Psoas muscle (tissue), 8 donors: ENCODE data around the gene CSTA. TPM values are rescaled to one million over a fixed set of nuclear protein-coding genes. Genes with fewer than 3 reads are reported as not detected.
"Not testable (repeated sequence)": the region's sequence is repeated elsewhere in the genome, so short reads cannot be mapped to it uniquely, and the experiment has no call there.

Experiments used
- ATAC-seq, 4 donors: fragments of 200-7000 bp; cut with Tn5 transposase; one replicate each; pipeline ENCODE4 v1.9.1; 2020; ENCODE audit warnings: moderate library complexity in 3 of 4, mild to moderate bottlenecking in 2 of 4
- DNase-seq, 2 donors: peaks; one replicate each; pipeline ENCODE4 v3.0.0-alpha.2; 2020
- H3K27ac ChIP-seq: fragments of 200-600 bp; one replicate; pipeline ENCODE4 v1.8.0; 2022
- H3K27me3 ChIP-seq, 3 donors: fragments of 200-600 bp in 1 of 3; one replicate each; pipeline versions ENCODE4 v1.6.1 to v1.8.0; 2013 to 2022; ENCODE audit warnings: low read length in 2 of 3, mild to moderate bottlenecking in 2 of 3, moderate library complexity in 1 of 3; ENCODE audit not compliant: insufficient read depth in 3 of 3
- H3K36me3 ChIP-seq, 2 donors: fragments of 200-600 bp in 1 of 2; one replicate each; pipeline versions ENCODE4 v1.6.1 to v1.8.0; 2013 to 2022; ENCODE audit warnings: low read depth in 1 of 2, mild to moderate bottlenecking in 1 of 2, moderate library complexity in 1 of 2; ENCODE audit not compliant: insufficient read depth in 1 of 2
- H3K4me1 ChIP-seq: fragments of 200-600 bp; one replicate; pipeline ENCODE4 v1.8.0; 2022
- H3K4me3 ChIP-seq: fragments of 200-600 bp; one replicate; pipeline ENCODE4 v1.8.0; 2022; ENCODE audit warnings: mild to moderate bottlenecking
- H3K9me3 ChIP-seq: fragments of 200-600 bp; one replicate; pipeline ENCODE4 v1.8.0; 2022
- WGBS, 3 donors: extraction: QIAGEN DNeasy Blood & Tissue Kit; methylation state at CpG; one replicate each; pipeline versions ENCODE4 v1.1.6 to v1.1.7; 2013; 5-methylcytosine and 5-hydroxymethylcytosine counted together
- intact Hi-C, 2 donors: fragments of 100-400 bp; cut with DNase I; formaldehyde crosslinking; loops; one replicate each; pipeline versions ENCODE4 v1.11.0 to v1.14.2; 2022
- polyA plus RNA-seq, 3 donors: library from polyadenylated mRNA; stranded (reverse); fragments of 200-250 nt; gene quantifications; one replicate each; pipeline ENCODE4 v1.2.3, GENCODE V29; 2013
- total RNA-seq, 4 donors: library from RNA; stranded (reverse); fragmentation: NEBNext Ultra II Directional in 2 of 4; extraction: Animal tissue kit (Norgen Biotek cat#: 25700) in 2 of 4; gene quantifications; one replicate each; pipeline versions ENCODE4 v1.2.1 to v1.2.4, GENCODE V29; 2021 to 2023
- TF ChIP-seq, protein P1 (sequence below): fragments of 200-600 bp; IDR thresholded peaks from one replicate; pipeline ENCODE4 v1.8.0; 2022; ENCODE audit warnings: antibody characterized with exemption
- donor health status: healthy with polysubstance abuse.
- donor health status: DM: no; HTN: no; CAD: no; lungs with moderate emphysema.
- donor health status: Bipolar disorder and iron deficiency.
- donor health status: healthy.
- donor health status: DM: yes; HTN: yes; CAD: no.
- donor health status: DM: no; HTN: no; CAD: no.
- donor health status: DM: no; HTN: no; CAD: no.
- donor health status: DM: yes; HTN: yes; CAD: no.

Gene CSTA
- total and polyA plus RNA-seq, 7 donors = 0.40 to 3.3 (median 0.83) TPM

DNA sequence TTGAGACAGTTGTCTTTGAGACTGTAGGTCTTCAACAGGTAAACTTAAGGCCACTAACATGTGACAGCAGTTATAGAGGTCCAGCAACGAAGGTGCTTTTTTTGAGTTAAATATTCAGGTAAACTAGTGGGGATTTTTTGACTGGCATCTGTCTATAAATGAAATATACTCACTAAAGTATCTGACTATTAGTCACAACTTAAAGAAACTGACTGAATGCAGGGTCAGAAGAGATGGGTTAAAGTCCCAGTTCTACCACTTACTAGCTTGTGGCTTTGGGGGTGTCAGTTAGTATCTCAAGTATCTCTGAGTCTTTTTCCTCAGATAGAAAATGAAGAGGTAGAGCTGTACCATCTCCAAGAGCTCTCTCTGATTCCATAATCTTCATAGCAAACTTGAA, 40.0 kb downstream of the CSTA start:
- DNase-seq (no peak), ATAC-seq (no peak)
- peaks cover 9 to 98% of the 10 kb centered on the region in 2 donors for H3K36me3 ChIP-seq

DNA sequence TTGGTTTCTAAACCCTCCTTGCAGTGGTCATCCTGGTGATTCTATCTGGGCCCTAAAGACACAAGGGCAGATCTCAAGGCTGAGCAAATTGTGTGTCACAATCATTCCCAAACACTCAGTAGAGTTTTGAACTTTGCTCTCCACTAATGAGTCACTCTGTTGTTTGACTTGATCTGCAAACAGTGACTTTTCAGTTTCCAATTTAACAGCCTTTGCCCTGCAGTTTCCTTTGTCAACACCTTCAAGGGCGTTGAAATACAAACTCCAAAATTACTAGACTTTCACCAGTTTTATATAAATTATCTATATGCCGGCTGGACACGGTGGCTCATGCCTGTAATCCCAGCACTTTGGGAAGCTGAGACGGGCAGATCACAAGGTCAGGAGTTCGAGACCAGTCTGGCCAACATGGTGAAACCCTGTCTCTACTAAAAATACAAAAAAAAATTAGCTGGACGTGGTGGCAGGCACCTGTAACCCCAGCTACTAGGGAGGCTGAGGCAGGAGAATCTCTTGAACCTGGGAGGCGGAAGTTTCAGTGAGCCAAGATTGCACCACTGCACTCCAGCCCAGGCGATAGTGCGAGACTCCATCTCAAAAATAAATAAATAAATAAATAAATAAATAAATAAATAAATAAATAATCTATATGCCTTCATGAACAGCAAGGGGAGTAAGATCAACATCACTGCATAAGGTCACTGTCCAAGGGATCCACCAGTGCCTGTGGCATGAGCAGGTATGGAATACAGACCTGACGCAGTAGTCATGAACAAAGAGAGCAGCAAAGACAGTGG, 40.7 kb downstream of the CSTA start:
- intact Hi-C loops, H3K9me3 ChIP-seq, H3K27ac ChIP-seq, H3K27me3 ChIP-seq, ATAC-seq, DNase-seq, H3K4me1 ChIP-seq, H3K4me3 ChIP-seq: not testable (repeated sequence)
- 94 to 96% (median 96%) methylated on average over 10 of the region's 10 CpGs for WGBS, 3 donors
- H3K36me3 ChIP-seq = peaks cover 9 to 98% of the 10 kb centered on the region in 2 donors

More for the DNA sequence above, 40.0 kb downstream of the CSTA start:
- intact Hi-C loops = no loop called here
- Histone ChIP-seq H3K4me3 (no peak overlapping the region), H3K4me1 (no peaks in the 10 kb centered on the region), H3K9me3 (no peaks in the 10 kb centered on the region), H3K27ac (no peak overlapping the region), H3K27me3 (no peaks in the 10 kb centered on the region)
- TF ChIP-seq, protein P1, sequence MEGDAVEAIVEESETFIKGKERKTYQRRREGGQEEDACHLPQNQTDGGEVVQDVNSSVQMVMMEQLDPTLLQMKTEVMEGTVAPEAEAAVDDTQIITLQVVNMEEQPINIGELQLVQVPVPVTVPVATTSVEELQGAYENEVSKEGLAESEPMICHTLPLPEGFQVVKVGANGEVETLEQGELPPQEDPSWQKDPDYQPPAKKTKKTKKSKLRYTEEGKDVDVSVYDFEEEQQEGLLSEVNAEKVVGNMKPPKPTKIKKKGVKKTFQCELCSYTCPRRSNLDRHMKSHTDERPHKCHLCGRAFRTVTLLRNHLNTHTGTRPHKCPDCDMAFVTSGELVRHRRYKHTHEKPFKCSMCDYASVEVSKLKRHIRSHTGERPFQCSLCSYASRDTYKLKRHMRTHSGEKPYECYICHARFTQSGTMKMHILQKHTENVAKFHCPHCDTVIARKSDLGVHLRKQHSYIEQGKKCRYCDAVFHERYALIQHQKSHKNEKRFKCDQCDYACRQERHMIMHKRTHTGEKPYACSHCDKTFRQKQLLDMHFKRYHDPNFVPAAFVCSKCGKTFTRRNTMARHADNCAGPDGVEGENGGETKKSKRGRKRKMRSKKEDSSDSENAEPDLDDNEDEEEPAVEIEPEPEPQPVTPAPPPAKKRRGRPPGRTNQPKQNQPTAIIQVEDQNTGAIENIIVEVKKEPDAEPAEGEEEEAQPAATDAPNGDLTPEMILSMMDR = no peak
- WGBS, 3 donors = 85 to 93% (median 87%) methylated on average over 1 of the region's 1 CpG

DNA sequence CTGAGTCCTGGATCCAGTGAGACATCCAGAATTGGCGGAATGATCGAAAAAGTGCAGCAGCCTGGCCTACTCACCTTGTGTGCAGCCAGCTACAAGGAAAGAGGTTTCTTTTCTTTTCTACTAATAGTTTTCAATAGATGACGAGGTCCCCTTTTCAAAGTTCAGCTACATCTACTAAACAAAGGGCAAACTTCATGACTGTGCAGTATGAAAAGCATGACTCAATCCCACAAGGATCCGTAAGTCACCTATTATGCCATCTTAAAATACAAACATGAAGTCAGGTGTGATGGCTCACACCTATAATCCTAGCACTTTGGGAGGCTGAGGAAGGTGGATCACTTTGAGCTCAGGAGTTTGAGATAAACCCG, 41.3 kb downstream of the CSTA start:
- Histone ChIP-seq H3K9me3 (no peaks in the 10 kb centered on the region), H3K27me3 (no peaks in the 10 kb centered on the region), H3K4me3 (no peak overlapping the region), H3K4me1 (no peaks in the 10 kb centered on the region), H3K36me3 (peaks cover 9 to 98% of the 10 kb centered on the region in 2 donors), H3K27ac (no peak overlapping the region)
- WGBS, 3 donors = 94 to 95% (median 95%) methylated on average over 5 of the region's 5 CpGs
- DNase-seq (no peak), ATAC-seq (no peak)
- intact Hi-C loops = no loop called here
- TF ChIP-seq, protein P1 = no peak

DNA sequence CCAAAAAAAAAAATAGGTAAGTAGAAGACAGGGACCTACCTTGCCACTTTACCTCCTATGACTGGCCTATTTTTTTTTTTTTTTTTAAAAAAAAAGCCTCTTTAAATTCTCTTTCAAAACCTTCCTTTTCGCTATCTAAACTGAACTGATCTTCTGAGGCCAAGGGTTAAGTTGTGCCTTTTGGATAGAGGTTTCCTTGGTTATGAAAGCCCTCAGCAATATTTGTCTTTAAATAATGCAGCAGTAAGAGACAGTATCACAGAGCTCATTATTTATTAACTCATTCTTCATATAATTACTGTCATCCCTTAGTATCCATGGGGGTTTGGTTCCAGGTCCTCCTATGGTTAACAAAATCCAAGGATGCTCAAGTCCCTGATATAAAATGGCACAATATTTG, 49.0 kb downstream of the CSTA start:
- peaks cover 2 to 31% of the 10 kb centered on the region in 2 donors for H3K36me3 ChIP-seq
- intact Hi-C loops = no loop called here
- 94 to 100% (median 100%) methylated on average over 1 of the region's 1 CpG for WGBS, 3 donors
- no peaks in the 10 kb centered on the region for H3K9me3 ChIP-seq
- H3K27me3 ChIP-seq = no peaks in the 10 kb centered on the region
- no peak overlapping the region for H3K27ac ChIP-seq
- H3K4me3 ChIP-seq = no peak overlapping the region
- TF ChIP-seq, protein P1 = no peak
- ATAC-seq = no peak
- no peaks in the 10 kb centered on the region for H3K4me1 ChIP-seq
- no peak for DNase-seq

DNA sequence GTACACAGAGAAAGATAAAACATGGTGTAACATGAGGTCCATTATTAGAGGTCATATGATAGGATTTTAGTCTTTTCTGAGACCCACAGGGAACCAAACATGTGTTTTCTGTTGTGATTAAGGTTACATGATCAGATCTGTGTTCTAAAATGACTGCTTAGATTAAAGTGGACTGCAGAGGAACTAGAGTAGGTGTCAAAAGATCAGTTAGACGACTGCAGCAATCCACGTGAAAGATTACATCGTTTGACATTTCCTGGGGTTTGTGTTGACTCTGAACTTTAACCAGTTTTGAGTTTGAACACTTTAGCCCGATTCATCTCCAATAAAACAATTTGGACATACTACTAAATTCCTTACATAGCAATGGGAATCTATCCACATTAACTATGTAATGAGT, 52.9 kb downstream of the CSTA start:
- no peak overlapping the region for H3K4me3 ChIP-seq
- no peak overlapping the region for H3K27ac ChIP-seq
- H3K4me1 ChIP-seq = peaks cover 9% of the 10 kb centered on the region
- WGBS, 3 donors = 70 to 87% (median 70%) methylated on average over 4 of the region's 4 CpGs
- intact Hi-C loops = no loop called here
- ATAC-seq (no peak), DNase-seq (no peak)
- no peaks in the 10 kb centered on the region for H3K27me3 ChIP-seq
- H3K36me3 ChIP-seq = peaks cover 0 to 7% of the 10 kb centered on the region in 2 donors
- H3K9me3 ChIP-seq = no peaks in the 10 kb centered on the region
- TF ChIP-seq, protein P1 = no peak
